GM21381 (cell line): ENCODE data around the gene HAVCR1.
"Not testable (repeated sequence)": the region's sequence is repeated elsewhere in the genome, so short reads cannot be mapped to it uniquely, and the experiment has no call there.

ENCODE experiments used
- ATAC-seq: cut with Tn5 transposase; IDR thresholded peaks from one replicate; pipeline ENCODE4 v1.9.1; 2021; ENCODE audit warnings: mild to moderate bottlenecking, moderate library complexity; ENCODE audit not compliant: unreplicated experiment

The HAVCR1 gene

DNA sequence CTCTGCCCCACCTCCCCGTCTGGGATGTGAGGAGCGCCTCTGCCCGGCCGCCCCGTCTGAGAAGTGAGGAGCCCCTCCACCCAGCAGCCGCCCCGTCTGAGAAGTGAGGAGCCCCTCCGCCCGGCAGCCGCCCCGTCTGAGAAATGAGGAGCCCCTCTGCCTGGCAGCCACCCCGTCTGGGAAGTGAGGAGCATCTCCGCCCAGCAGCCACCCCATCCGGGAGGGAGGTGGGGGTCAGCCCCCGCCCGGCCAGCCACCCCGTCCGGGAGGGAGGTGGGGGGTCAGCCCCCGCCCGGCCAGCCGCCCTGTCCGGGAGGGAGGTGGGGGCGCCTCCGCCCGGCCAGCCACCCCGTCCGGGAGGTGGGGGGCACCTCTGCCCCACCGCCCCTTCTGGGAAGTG is 44.8 kb downstream of the HAVCR1 start:
- not testable (repeated sequence) for ATAC-seq

- no peak for ATAC-seq
Observed at GRCh38 chr5:157006262-157006661, 52.7 kb downstream of the HAVCR1 start.

- ATAC-seq, result no peak
Observed at GRCh38 chr5:157004893-157005551, 53.9 kb downstream of the HAVCR1 start.

DNA sequence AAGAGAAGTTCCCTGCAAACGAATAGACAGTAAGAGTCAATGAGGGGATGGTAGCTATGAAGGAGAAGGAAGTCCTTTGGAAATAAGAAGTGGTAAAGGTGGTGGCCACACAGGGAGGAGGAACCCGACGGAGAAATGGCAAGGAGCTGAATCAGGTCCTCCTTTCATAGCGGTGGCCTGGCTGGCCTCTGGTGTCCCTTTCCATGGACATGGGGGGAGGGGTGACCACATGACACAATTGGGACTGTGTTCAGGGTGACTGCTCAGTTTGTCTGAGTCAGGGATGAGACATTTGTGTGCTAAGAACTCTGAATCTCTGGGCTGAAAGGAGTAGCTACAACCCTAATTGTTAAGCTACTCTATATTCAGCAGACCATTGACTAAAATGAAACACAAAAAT is 67.2 kb downstream of the HAVCR1 start:
- no peak for ATAC-seq

DNA sequence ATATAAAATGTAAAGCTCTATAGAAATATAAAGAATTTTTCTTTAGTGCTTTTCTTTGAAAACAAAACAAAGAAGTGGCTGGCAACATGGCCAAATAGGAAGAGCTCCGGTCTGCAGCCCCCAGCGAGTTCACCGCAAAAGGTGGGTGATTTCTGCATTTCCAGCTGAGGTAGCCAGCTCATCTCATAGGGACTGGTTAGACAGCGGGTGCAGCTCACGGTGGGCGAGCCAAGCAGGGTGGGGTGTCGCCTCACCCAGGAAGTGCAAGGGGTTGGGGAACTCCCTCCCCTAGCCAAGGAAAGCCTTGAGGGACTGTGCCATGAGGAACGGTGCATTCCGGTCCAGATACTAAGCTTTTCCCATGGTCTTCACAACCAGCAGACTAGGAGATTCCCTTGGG is 74.9 kb downstream of the HAVCR1 start:
- ATAC-seq, result no peak

DNA sequence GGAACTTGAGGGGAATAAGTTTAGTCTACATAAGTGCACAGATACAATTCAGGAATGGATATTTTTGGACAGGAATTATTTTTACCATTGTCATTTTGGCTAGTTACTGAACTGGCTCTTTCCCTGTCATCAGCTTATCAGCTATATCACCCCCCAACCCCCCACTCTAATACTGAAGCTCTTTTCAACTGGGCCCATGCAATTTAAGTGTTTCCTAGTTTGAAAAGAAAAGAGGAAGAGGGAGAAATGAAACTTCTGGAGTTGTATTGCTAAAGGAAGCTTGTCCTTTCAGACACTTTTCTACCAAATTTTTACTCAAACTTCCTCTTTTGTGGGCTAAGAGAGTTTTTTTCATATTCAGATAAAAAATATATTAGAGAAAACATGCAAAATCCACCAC is 77.4 kb downstream of the HAVCR1 start:
- ATAC-seq, result no peak
